Left forelimb (tissue), 1 donor: ENCODE results near the gene SLCO4A1.

Experiments
- DNase-seq: peaks from one replicate; pipeline ENCODE4 v3.0.0-alpha.2; 2018; ENCODE audit warnings: low spot score

Gene SLCO4A1

DNA sequence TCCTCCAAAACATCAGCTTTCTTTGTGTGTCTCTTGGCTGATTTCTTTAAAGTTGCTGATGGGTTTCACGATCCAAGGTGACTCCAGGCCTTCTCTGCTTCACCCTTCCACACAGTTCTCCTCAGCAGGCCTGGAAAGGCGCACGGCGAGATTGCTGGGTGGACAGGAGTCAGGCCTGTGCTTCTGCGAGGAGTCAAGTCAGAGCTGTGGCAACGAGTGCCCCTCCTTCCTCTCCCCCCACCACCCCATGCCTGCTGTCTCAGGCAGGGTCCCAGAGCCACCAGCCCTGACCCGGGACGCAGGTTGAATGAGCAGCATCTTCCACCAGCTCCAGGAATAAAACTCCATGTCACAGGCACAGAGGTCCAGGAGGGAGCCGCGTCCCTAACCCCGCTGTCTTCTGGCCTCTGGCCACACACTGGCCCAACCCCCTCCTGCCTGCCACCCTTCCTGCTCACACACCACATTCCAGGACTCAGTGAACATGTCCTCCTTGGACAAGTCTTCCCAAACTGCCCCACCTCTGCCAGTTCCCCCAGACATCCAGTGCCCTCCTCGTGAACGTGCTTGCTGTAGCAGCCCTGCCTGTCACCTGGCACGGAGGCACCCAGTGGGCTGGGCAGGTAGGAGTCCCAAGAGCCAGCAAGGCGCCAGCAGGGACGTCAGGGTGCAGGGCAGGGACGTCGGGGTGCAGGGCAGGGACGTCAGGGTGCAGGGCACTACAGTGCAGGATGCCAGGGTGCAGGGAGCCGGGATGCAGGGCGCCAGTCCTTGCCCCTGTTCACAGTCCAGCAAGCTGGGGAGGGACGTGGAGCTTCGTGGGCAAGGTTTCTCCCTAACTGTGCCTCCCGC, 59.1 kb downstream of the SLCO4A1 start:
- DNase-seq: no peak

DNA sequence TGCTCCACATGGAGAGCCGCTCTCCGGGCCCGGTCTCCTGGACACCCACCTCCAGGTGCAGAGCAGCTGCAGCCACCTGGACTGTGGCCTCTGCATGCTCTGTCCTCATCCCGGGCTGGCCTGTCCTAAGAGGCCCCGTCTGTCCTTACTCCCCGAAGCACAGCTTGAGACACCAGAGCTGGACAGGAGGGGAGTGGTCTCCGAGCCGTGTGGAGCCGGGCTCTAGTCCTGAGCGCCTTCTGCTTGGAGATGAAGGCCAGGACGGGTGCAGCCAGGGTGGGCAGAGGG, 59.7 kb downstream of the SLCO4A1 start:
- DNase-seq: no peak

DNA sequence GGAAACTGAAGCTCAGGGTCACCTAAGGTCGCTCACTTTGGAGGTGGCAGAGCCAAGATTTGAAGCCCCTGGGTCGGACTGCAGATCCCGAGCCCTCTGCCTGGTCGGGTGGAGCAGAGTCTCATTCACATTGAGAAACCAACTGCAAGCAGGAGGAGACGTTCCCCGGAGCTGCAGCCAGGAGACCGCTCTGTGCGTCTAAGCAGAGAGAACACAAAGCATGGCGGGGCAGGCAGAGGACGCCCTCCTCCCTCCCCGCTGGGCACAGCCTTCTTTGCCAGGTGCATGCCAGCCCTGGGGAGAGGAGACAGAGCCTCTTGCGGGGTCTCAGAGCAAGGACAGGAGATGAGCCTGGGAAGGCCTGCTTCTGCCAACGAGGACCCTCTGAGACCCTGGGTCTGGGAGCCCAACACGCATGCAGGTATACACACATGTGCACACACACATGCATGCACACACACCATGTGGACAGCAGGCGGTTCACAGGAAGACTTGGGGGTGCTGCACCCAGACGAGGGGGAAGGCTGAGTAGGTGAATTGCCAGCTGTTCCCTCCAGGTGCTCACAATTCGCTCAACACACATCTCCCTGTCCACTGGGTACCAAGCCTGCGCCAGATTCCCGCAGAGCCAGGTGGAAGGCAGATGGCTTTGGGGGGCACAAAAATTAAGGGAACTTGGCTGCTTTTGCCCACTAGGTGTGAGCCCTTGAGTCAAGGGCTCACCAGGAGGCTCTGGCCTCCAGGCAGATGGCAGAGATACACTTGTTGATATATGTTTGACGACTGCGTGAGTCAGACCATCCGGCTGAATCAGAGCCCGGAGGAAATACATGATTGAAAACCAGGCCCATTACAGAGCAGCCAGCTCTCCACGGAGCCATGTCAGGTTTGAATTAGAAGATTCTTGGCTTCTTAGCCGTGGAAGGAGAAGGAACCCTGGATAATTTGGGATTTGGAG, 60.9 kb downstream of the SLCO4A1 start:
- DNase-seq: no peak

GRCh38 chr20:62703853-62704228, 61.5 kb downstream of the SLCO4A1 start:
- DNase-seq: no peak

DNA sequence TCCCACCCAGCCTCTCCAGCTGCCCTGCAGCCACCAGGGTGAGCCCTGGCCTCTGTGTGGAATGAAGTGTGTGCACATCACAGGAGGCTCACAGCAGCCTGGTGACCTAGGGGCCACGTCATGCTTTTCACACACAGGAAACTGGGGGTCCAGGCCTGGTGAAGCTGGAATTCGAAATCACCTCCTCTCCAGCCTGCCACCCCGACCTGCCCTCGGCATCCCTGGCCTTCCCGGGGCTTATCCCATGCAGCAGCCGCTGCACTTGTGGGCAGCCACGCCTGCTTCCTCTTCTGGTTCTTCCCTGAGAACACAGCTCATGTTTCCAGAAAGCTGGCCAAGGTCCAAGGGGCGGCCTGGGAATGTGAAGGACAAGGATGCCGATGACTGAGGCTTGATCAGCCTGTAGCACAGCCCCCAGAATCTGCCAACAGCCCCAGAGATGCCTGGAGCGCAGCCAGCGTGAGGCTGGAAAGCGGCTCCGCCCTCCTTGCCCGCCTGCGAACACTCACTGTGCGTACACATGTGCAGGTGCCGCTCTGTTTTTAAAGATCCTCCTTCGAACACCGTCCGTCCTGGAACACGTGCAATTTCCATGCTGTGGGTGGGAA, 62.1 kb downstream of the SLCO4A1 start:
- peak; percentile 92 for DNase-seq

GRCh38 chr20:62705627-62706026, 63.3 kb downstream of the SLCO4A1 start:
- no peak for DNase-seq

DNA sequence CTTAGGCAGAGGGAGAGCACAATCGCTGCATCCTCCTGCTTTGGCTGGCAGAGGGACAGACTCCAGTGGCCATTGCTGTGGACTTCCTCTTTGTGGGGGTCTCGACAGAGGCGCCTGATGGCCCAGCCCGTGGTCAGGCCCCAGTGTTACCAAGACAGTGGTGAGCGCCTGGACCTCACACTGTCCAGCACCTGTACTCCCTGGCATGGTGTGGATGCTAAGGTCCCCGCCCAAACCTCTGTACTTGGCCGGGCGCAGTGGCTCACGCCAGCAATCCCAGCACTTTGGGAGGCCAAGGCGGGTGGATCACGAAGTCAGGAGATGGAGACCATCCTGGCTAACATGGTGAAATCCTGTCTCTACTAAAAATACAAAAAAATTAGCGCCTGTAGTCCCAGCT, 64.0 kb downstream of the SLCO4A1 start:
- no peak for DNase-seq

GRCh38 chr20:62706857-62707256, 64.6 kb downstream of the SLCO4A1 start:
- DNase-seq: no peak

GRCh38 chr20:62707276-62707920, 65.1 kb downstream of the SLCO4A1 start:
- no peak for DNase-seq

GRCh38 chr20:62707921-62708521, 65.7 kb downstream of the SLCO4A1 start:
- DNase-seq: no peak

GRCh38 chr20:62708591-62709536, 66.6 kb downstream of the SLCO4A1 start, which contains the start of gene NTSR1:
NTSR1 (plus strand) TSS chr20:62708836; CDS start chr20:62709208, 372 bp downstream.
- DNase-seq: no peak

- no peak for DNase-seq
Observed at GRCh38 chr20:62709537-62709905, 67.2 kb downstream of the SLCO4A1 start.

DNA sequence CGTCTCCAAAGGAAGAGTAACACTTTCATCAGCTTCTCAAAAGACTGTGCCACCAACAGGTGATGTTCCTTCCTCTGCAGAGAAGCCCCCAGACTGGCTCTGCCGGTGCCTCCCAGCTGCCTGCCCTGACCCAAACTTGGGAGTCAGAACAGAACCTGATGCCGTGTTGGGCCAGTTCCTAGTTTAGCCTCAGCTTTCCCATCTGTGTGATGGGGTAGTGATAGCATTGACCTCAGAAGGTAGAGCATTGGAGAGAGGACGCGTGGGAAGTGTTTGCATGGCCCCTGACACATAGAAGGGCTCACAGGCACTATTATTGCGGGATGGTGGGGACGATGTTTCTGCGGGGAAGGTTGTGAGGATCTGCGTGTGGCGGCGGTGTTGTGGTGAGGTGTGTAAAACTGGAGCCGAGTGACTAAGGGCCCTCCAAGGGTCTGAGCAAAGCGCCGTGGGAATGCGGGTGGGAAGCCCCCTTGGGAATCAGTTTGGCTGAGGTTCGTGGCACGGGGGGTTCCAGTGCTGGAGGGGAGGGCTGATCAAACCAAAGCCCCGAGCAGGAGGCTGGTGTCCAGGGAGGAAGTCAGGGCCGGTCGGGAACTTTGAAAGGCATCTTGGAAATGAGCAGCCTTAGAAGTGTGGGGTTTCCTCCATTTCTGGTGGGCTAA, 68.0 kb downstream of the SLCO4A1 start:
- DNase-seq: no peak

DNA sequence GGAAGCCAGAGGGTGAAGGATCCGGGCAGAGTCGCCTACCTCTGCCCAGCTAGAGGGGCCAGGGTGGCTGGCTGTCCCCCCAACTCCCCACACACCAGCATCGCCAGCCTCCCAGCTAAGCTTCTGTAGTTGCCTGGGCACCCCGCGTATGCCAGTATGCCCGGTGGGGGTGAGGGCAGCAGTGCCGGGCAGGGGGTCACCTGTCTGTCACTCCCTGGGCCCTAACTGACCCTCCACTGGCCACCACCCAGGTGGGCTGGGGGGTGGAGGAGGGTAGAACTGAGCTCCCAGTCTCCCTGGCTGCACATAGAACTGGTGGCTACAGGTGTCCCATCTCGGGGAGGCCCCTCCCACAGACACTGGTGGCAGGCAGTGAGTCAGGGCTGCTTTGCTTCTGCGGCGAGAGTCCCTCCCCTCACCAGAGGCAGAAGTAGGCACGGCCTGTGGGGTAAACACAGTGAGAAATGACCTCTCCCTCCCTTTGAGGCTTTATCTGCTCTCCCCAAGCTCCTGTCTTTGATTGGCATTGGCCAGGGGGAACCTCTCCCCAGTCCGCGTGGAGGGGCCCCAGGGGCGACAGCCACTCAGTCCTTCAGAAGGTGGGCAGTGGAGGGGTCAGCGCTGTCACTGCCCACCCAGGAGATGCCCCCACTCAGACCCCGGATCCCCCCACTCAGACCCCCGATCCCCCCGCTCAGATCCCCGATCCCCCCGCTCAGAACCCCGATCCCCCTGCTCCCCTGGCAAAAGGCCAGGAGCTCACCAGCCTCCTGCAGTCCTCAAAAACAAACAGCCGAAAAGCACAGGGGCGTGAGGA, 68.8 kb downstream of the SLCO4A1 start:
- DNase-seq: no peak

DNA sequence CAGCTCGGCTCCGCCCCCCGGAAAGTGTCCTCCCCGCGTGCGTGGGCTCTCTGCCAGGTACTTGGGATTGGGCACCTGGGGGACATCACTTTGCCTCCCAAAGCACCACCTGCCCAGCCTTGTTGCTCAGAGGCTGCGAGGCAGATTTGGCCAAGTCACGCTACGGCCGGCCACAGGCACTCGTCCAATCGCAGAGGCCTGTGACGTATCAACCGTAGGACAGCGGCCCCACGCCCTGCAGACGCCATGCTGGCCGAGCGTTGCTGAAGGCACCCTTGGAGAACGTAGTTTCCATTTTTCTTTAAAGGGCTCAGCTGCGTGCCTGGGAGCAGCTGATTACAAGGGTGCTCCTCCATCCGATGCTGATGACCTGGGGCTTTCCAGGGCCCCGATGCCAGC, 69.4 kb downstream of the SLCO4A1 start:
- no peak for DNase-seq

GRCh38 chr20:62712606-62713005, 70.3 kb downstream of the SLCO4A1 start:
- no peak for DNase-seq

DNA sequence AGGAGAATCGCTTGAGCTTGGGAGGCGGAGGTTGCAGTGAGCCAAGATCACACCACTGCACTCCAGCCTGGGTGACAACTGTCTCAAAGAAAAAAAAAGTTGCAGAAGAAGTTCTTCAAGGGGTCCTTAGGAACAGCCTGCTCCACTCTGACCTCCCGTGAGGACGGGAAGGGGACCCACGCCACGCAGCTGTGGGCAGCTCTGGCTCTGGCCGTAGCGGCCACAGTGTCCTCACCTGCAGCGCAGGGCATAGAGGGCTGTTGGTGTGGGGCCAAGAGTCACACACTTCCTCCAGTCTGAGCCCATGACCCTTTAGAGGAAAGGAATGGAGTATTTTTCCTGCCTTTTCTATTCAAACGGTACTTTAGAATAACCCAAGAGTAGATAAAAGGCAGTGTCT, 71.7 kb downstream of the SLCO4A1 start:
- no peak for DNase-seq

DNA sequence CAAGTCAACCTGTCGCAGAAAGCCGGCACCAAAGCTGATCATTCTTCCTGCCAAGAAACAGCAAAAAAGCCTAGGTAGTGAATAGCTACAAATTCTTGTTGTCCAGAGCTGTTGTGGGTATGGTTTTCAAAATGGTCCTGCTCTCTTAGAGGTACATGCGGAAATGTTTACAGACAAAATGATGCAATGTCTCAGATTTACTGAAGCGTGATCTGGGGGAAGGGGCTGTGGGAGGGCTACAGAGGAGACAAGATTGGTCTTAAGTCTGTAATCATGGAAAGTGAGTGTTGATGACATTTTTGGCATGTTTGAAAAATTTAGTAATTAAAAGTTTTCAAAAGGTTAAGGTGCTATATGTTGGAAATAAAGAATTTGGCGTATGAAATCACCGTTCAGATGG, 72.5 kb downstream of the SLCO4A1 start:
- DNase-seq: no peak

- no peak for DNase-seq
Observed at GRCh38 chr20:62715201-62715600, 72.9 kb downstream of the SLCO4A1 start.
